Measurements from ENCODE around the gene ADARB1.
"Not testable (repeated sequence)": the region's sequence is repeated elsewhere in the genome, so short reads cannot be mapped to it uniquely, and the experiment has no call there.

Gene ADARB1

DNA sequence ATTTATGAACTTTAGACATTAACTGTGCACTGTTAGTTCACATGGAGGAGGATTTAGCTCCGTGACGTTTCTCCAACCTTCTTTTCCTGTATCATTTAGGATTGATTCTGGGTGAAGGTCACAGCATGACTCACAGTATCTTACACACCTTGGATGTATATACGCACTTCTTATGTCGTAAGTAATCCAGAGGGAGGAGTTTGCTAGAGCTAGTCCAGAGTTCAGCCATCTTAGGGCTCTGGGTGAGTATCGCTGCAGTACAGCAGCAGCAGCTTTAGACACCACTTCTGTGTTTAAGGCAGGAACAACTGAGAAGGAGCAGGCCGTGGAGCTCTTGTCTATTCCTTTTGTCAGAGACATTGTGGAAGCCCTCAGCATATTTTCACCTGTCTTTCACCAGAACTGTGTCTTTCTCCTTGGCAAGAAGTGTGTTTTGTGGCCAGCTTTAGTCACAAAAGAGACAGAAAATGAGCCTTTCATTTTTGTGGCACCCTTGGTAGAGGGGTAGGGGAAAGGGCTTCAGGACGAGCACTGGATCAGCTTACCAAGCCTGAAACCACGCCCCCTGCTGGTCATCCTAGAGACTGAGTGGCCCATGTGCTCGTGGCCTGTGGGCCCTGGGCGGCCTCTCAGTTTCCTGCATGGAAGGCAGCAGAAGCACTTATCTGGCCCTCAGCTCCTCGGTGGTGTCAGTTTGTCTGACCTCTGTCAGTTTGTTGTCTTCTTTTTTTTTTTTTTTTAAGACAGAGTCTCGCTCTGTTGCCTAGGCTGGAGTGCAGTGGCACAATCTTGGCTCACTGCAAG is 64.0 kb downstream of the ADARB1 start:
- DNase-seq (ENCODE audit: extremely low spot score) = peak; percentile 82
- CTCF ChIA-PET = interaction anchor here (0.5 to 3.4 kb wide), 21 partner anchors 10 to 338 kb away, joined by 3 to 38 read pairs (median 6); no protein-coding TSS in a partner anchor
- TF ChIP-seq FOXK2 (IDR thresholded peaks at IDR 0.05) (no peak), L3MBTL2 (conservative IDR thresholded peaks at IDR 0.05) (0 out of 2 replicates have a peak, but pooled peaks have one; percentile 23)
- POLR2A ChIA-PET = interaction anchor here (0.9 to 1.0 kb wide), 2 partner anchors 149 to 154 kb away, joined by 3 to 6 read pairs; partner anchors contain the start of gene POFUT2

DNA sequence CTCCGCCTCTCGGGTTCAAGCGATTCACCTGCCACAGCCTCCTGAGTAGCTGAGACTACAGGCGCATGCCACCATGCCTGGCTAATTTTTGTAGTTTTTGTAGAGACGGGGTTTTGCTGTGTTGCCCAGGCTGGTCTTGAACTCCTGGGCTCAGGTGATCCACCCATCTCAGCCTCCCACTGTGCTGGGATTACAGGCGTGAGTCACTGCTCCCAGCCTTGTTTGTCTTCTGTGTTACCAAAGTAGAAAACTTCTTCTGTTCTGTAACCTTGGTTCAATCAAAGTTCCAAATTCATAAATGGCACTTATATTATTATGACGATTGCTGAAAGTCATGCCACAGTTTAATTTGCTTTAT is 64.6 kb downstream of the ADARB1 start:
- 0 out of 2 replicates have a peak, but pooled peaks have one; percentile 29 for TF ChIP-seq FOXK2 (IDR thresholded peaks at IDR 0.05)
- CTCF ChIA-PET = interaction anchor here (0.5 to 3.4 kb wide), 10 partner anchors 10 to 338 kb away, joined by 3 to 38 read pairs (median 8); no protein-coding TSS in a partner anchor
- not testable (repeated sequence) for DNase-seq (ENCODE audit: extremely low spot score)
- POLR2A ChIA-PET = interaction anchor here (0.9 to 1.0 kb wide), 2 partner anchors 149 to 153 kb away, joined by 3 to 6 read pairs; partner anchors contain the start of gene POFUT2

DNA sequence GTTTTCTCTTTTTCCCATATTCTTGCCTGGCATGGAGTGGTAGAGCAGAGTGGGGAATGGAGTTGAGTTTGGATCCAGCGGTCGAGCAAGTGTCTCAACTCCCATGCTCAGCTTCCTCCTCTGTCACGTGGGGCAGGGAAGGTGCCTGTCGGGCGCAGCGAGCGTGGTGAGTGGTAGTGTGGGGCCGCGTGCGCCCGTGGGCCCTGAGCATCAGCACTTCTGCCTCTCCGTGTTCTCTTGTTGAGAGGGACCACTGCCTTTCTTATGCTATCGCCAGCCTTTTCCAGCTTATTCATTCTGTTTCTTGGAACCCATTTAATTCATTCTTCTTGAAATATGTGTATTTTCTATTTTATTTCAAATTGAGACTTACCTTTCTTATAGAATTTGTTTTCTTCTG is 65.1 kb downstream of the ADARB1 start:
- POLR2A ChIA-PET = interaction anchor here (1.0 to 2.0 kb wide), 2 partner anchors 148 to 153 kb away, joined by 3 to 9 read pairs; partner anchors contain the start of gene POFUT2
- no peak for DNase-seq (ENCODE audit: extremely low spot score)
- TF ChIP-seq TARDBP (IDR thresholded peaks at IDR 0.05) (no peak), ZNF384 (IDR thresholded peaks at IDR 0.05) (no peak), NFRKB (IDR thresholded peaks at IDR 0.05) (no peak), ARNT (IDR thresholded peaks at IDR 0.05) (no peak), HDGF (IDR thresholded peaks at IDR 0.05; ENCODE audit: borderline replicate concordance) (no peak), FOXK2 (IDR thresholded peaks at IDR 0.05) (no peak), BHLHE40 (IDR thresholded peaks at IDR 0.05; ENCODE audit: borderline replicate concordance) (no peak), L3MBTL2 (conservative IDR thresholded peaks at IDR 0.05) (no peak), SUZ12 (IDR thresholded peaks at IDR 0.05) (no peak), FOXA1 (IDR thresholded peaks at IDR 0.05) (no peak), LEF1 (IDR thresholded peaks at IDR 0.05; ENCODE audit: borderline replicate concordance) (no peak), SP1 (IDR thresholded peaks at IDR 0.05) (no peak), ELF4 (IDR thresholded peaks at IDR 0.05) (no peak), CTBP1 (IDR thresholded peaks at IDR 0.05; ENCODE audit: borderline replicate concordance) (no peak)
- TF ChIP-seq, protein P1, sequence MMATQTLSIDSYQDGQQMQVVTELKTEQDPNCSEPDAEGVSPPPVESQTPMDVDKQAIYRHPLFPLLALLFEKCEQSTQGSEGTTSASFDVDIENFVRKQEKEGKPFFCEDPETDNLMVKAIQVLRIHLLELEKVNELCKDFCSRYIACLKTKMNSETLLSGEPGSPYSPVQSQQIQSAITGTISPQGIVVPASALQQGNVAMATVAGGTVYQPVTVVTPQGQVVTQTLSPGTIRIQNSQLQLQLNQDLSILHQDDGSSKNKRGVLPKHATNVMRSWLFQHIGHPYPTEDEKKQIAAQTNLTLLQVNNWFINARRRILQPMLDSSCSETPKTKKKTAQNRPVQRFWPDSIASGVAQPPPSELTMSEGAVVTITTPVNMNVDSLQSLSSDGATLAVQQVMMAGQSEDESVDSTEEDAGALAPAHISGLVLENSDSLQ (IDR thresholded peaks at IDR 0.05) = no peak
- CTCF ChIA-PET = interaction anchor here (0.6 to 3.4 kb wide), 12 partner anchors 10 to 441 kb away, joined by 3 to 38 read pairs (median 6); no protein-coding TSS in a partner anchor

DNA sequence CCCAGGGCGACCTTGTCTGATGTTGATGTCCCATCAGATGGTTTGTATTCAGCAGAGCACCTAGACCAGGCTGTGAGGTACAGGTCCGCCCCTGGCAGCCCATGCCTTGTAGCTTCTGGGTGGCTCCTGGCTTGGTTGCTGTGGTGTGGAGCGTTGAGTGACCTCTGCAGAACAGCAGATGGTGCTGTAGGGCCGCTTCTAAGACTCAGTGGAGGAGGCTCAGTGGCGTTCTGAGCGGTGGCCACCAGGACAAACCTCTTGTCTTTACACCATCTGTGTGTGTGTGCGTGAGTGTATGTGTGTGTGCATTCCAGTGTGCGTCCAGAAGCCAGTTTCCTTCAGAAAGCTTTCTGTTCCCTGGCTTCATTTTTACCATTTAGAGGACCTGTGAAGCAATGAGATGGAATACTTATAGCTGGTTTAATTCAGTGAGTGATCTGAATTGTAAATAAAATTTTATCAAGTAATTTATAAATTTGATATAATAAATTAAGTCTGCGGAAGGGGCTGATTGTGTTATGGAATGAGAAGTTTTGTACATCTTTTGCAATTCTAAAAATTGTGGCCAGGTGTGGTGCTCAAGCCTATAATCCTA is 66.1 kb downstream of the ADARB1 start:
- CTCF ChIA-PET = interaction anchor here (0.6 to 2.5 kb wide), 16 partner anchors 10 to 502 kb away, joined by 3 to 19 read pairs (median 6); no protein-coding TSS in a partner anchor
- TF ChIP-seq L3MBTL2 (conservative IDR thresholded peaks at IDR 0.05) (no peak), TARDBP (IDR thresholded peaks at IDR 0.05) (no peak), CTBP1 (IDR thresholded peaks at IDR 0.05; ENCODE audit: borderline replicate concordance) (no peak), ZNF384 (IDR thresholded peaks at IDR 0.05) (no peak), FOXM1 (IDR thresholded peaks at IDR 0.05; ENCODE audit: borderline replicate concordance) (no peak), LEF1 (IDR thresholded peaks at IDR 0.05; ENCODE audit: borderline replicate concordance) (no peak), FOXK2 (IDR thresholded peaks at IDR 0.05) (no peak), BHLHE40 (IDR thresholded peaks at IDR 0.05; ENCODE audit: borderline replicate concordance) (no peak), ARNT (IDR thresholded peaks at IDR 0.05) (no peak), SP1 (IDR thresholded peaks at IDR 0.05) (no peak), SUZ12 (IDR thresholded peaks at IDR 0.05) (no peak), NFRKB (IDR thresholded peaks at IDR 0.05) (no peak)
- TF ChIP-seq, protein P1 (IDR thresholded peaks at IDR 0.05) = no peak
- POLR2A ChIA-PET = interaction anchor here (1.0 to 2.0 kb wide), 4 partner anchors 67 to 154 kb away, joined by 3 to 9 read pairs (median 4); partner anchors contain the start of genes ADARB1 and POFUT2

DNA sequence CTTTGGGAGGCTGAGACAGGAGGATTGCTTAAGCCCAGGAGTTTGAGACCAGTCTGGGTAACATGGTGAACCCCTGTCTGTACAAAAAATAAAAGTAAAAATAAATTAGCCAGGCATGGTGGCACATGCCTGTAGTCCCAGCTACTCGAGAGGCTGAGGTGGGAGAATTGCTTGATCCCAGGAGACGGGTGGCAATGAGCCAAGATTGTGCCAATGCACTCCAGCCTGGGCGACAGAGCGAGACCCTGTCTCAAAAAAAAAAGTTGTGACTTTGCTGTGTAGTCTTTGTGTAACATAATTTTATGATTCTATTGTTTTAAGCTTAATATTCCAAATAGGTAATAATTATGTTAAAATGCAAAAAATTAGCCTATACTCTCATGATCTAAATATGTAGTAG is 66.6 kb downstream of the ADARB1 start:
- POLR2A ChIA-PET = interaction anchor here (1.0 to 2.0 kb wide), 4 partner anchors 67 to 154 kb away, joined by 3 to 9 read pairs (median 4); partner anchors contain the start of genes ADARB1 and POFUT2
- CTCF ChIA-PET = interaction anchor here (0.8 to 2.5 kb wide), 12 partner anchors 10 to 296 kb away, joined by 3 to 19 read pairs (median 5); no protein-coding TSS in a partner anchor
- not testable (repeated sequence) for DNase-seq (ENCODE audit: extremely low spot score)

More for the DNA sequence above, 66.1 kb downstream of the ADARB1 start:
- DNase-seq (ENCODE audit: extremely low spot score) = peak; percentile 88

DNA sequence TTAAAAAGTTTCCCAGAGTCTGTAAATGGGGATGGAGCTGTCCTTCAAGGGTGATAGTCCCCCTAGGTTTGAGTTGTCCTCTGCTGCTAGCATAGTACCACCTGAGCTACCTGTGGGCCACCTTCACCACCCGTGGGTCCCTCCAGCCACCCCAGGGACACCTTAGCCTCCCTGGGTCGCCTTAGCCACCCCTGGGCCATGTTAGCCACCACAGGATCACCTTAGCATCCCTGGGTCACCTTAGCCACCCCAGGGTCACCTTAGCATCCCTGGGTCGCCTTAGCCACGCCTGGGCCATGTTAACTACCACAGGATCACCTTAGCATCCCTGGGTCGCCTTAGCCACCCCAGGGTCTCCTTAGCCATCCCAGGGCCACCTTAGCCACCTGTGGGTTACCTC is 67.1 kb downstream of the ADARB1 start:
- DNase-seq (ENCODE audit: extremely low spot score) = no peak
- TF ChIP-seq FOXK2 (IDR thresholded peaks at IDR 0.05) (no peak), ARNT (IDR thresholded peaks at IDR 0.05) (no peak)
- ChIA-PET POLR2A (interaction anchor here (2.0 kb wide), 1 partner anchor 146 kb away, joined by 9 read pairs; the partner anchor contains the start of gene POFUT2), CTCF (interaction anchor here (0.7 to 2.5 kb wide), 7 partner anchors 12 to 295 kb away, joined by 3 to 19 read pairs (median 3); no protein-coding TSS in a partner anchor)

Measured in HEK293T (cell line).